Measurements from ENCODE around the gene MMP25. TPM values are rescaled to one million over a fixed set of nuclear protein-coding genes. Genes with fewer than 3 reads are reported as not detected.

MMP25 gene
- polyA plus RNA-seq (2013, experiment 1 of 2) = 1.5 TPM
- polyA plus RNA-seq (2013, experiment 2 of 2) = 0.76 TPM

- no peak within 1 kb of the TSS for H3K27ac ChIP-seq (ENCODE audit: low read depth, low read length, severe bottlenecking)
Measured at GRCh38 chr16:3045758-3046640, at the start of gene MMP25. TSS of gene MMP25 (plus strand) at chr16:3046561. CDS start at chr16:3046918, 357 bp downstream.

GRCh38 chr16:2999929-3000328 is 46.4 kb upstream of the MMP25 start:
- 93 to 96% methylated on average over 5 to 6 of the region's 6 CpGs for WGBS, 2 experiments (ENCODE audit: insufficient coverage in 2 of 2)
- Histone ChIP-seq H3K36me3 (ENCODE audit: control insufficient read depth, insufficient read depth, low read length) (no peaks in the 10 kb centered on the region), H3K4me1 (ENCODE audit: control insufficient read depth, insufficient read depth, low read length, poor library complexity, severe bottlenecking) (no peaks in the 10 kb centered on the region), H3K9me3 (ENCODE audit: control insufficient read depth, low read length) (no peaks in the 10 kb centered on the region), H3K27ac (ENCODE audit: low read depth, low read length, severe bottlenecking) (no peak overlapping the region), H3K4me3 (ENCODE audit: extremely low read depth, insufficient read depth, low read length, poor library complexity, severe bottlenecking) (no peak overlapping the region)

More at GRCh38 chr16:3045758-3046640, at the start of gene MMP25:
- H3K36me3 ChIP-seq (ENCODE audit: control insufficient read depth, insufficient read depth, low read length) = no peaks in the 10 kb centered on the region
- no peaks in the 10 kb centered on the region for H3K4me1 ChIP-seq (ENCODE audit: control insufficient read depth, insufficient read depth, low read length, poor library complexity, severe bottlenecking)
- peak within 1 kb of the TSS; percentile 51 for H3K4me3 ChIP-seq (ENCODE audit: extremely low read depth, insufficient read depth, low read length, poor library complexity, severe bottlenecking)
- WGBS, 2 experiments (ENCODE audit: insufficient coverage in 2 of 2) = 0% methylated on average over 52 to 69 of the region's 86 CpGs
- H3K9me3 ChIP-seq (ENCODE audit: control insufficient read depth, low read length) = no peaks in the 10 kb centered on the region

- 67 to 90% methylated on average over 1 to 2 of the region's 4 CpGs for WGBS, 2 experiments (ENCODE audit: insufficient coverage in 2 of 2)
- Histone ChIP-seq H3K4me3 (ENCODE audit: extremely low read depth, insufficient read depth, low read length, poor library complexity, severe bottlenecking) (no peak overlapping the region), H3K36me3 (ENCODE audit: control insufficient read depth, insufficient read depth, low read length) (no peaks in the 10 kb centered on the region)
Measured at GRCh38 chr16:3000540-3000939, 45.8 kb upstream of the MMP25 start.

GRCh38 chr16:3001316-3001715 is 45.0 kb upstream of the MMP25 start:
- H3K9me3 ChIP-seq (ENCODE audit: control insufficient read depth, low read length) = no peaks in the 10 kb centered on the region
- H3K4me3 ChIP-seq (ENCODE audit: extremely low read depth, insufficient read depth, low read length, poor library complexity, severe bottlenecking) = no peak overlapping the region
- H3K27ac ChIP-seq (ENCODE audit: low read depth, low read length, severe bottlenecking) = no peak overlapping the region
- 78 to 85% methylated on average over 7 to 8 of the region's 12 CpGs for WGBS, 2 experiments (ENCODE audit: insufficient coverage in 2 of 2)
- no peaks in the 10 kb centered on the region for H3K4me1 ChIP-seq (ENCODE audit: control insufficient read depth, insufficient read depth, low read length, poor library complexity, severe bottlenecking)
- H3K36me3 ChIP-seq (ENCODE audit: control insufficient read depth, insufficient read depth, low read length) = no peaks in the 10 kb centered on the region

More at GRCh38 chr16:3000540-3000939, 45.8 kb upstream of the MMP25 start:
- H3K4me1 ChIP-seq (ENCODE audit: control insufficient read depth, insufficient read depth, low read length, poor library complexity, severe bottlenecking) = no peaks in the 10 kb centered on the region
- no peak overlapping the region for H3K27ac ChIP-seq (ENCODE audit: low read depth, low read length, severe bottlenecking)
- H3K9me3 ChIP-seq (ENCODE audit: control insufficient read depth, low read length) = no peaks in the 10 kb centered on the region

- H3K4me1 ChIP-seq (ENCODE audit: control insufficient read depth, insufficient read depth, low read length, poor library complexity, severe bottlenecking) = peaks cover 18% of the 10 kb centered on the region
- 6 to 7% methylated on average over 38 to 43 of the region's 58 CpGs for WGBS, 2 experiments (ENCODE audit: insufficient coverage in 2 of 2)
- no peaks in the 10 kb centered on the region for H3K9me3 ChIP-seq (ENCODE audit: control insufficient read depth, low read length)
- H3K36me3 ChIP-seq (ENCODE audit: control insufficient read depth, insufficient read depth, low read length) = no peaks in the 10 kb centered on the region
- H3K27ac ChIP-seq (ENCODE audit: low read depth, low read length, severe bottlenecking) = no peak overlapping the region
- H3K4me3 ChIP-seq (ENCODE audit: extremely low read depth, insufficient read depth, low read length, poor library complexity, severe bottlenecking) = no peak overlapping the region
Measured at GRCh38 chr16:3003582-3004270, 42.6 kb upstream of the MMP25 start.

GRCh38 chr16:3004319-3004718 is 42.0 kb upstream of the MMP25 start:
- Histone ChIP-seq H3K4me1 (ENCODE audit: control insufficient read depth, insufficient read depth, low read length, poor library complexity, severe bottlenecking) (peaks cover 20% of the 10 kb centered on the region), H3K9me3 (ENCODE audit: control insufficient read depth, low read length) (no peaks in the 10 kb centered on the region), H3K4me3 (ENCODE audit: extremely low read depth, insufficient read depth, low read length, poor library complexity, severe bottlenecking) (no peak overlapping the region), H3K36me3 (ENCODE audit: control insufficient read depth, insufficient read depth, low read length) (no peaks in the 10 kb centered on the region), H3K27ac (ENCODE audit: low read depth, low read length, severe bottlenecking) (no peak overlapping the region)
- WGBS, 2 experiments (ENCODE audit: insufficient coverage in 2 of 2) = 0 to 1% methylated on average over 37 to 60 of the region's 67 CpGs

- Histone ChIP-seq H3K27ac (ENCODE audit: low read depth, low read length, severe bottlenecking) (no peak overlapping the region), H3K4me3 (ENCODE audit: extremely low read depth, insufficient read depth, low read length, poor library complexity, severe bottlenecking) (peak overlapping the region; percentile 18), H3K9me3 (ENCODE audit: control insufficient read depth, low read length) (no peaks in the 10 kb centered on the region), H3K36me3 (ENCODE audit: control insufficient read depth, insufficient read depth, low read length) (no peaks in the 10 kb centered on the region), H3K4me1 (ENCODE audit: control insufficient read depth, insufficient read depth, low read length, poor library complexity, severe bottlenecking) (peaks cover 25% of the 10 kb centered on the region)
- WGBS, 2 experiments (ENCODE audit: insufficient coverage in 2 of 2) = 3 to 6% methylated on average over 12 to 20 of the region's 25 CpGs
Measured at GRCh38 chr16:3004781-3005284, 41.5 kb upstream of the MMP25 start.

- H3K9me3 ChIP-seq (ENCODE audit: control insufficient read depth, low read length) = no peaks in the 10 kb centered on the region
- no peaks in the 10 kb centered on the region for H3K36me3 ChIP-seq (ENCODE audit: control insufficient read depth, insufficient read depth, low read length)
- H3K4me1 ChIP-seq (ENCODE audit: control insufficient read depth, insufficient read depth, low read length, poor library complexity, severe bottlenecking) = peaks cover 31% of the 10 kb centered on the region
- H3K27ac ChIP-seq (ENCODE audit: low read depth, low read length, severe bottlenecking) = no peak overlapping the region
- WGBS, 2 experiments (ENCODE audit: insufficient coverage in 2 of 2) = 60% methylated on average over 12 to 13 of the region's 13 CpGs
- no peak overlapping the region for H3K4me3 ChIP-seq (ENCODE audit: extremely low read depth, insufficient read depth, low read length, poor library complexity, severe bottlenecking)
Measured at GRCh38 chr16:3007059-3007956, 39.1 kb upstream of the MMP25 start.

GRCh38 chr16:3007957-3008689 is 38.2 kb upstream of the MMP25 start:
- H3K9me3 ChIP-seq (ENCODE audit: control insufficient read depth, low read length) = no peaks in the 10 kb centered on the region
- H3K36me3 ChIP-seq (ENCODE audit: control insufficient read depth, insufficient read depth, low read length) = no peaks in the 10 kb centered on the region
- H3K4me3 ChIP-seq (ENCODE audit: extremely low read depth, insufficient read depth, low read length, poor library complexity, severe bottlenecking) = no peak overlapping the region
- H3K4me1 ChIP-seq (ENCODE audit: control insufficient read depth, insufficient read depth, low read length, poor library complexity, severe bottlenecking) = peaks cover 38% of the 10 kb centered on the region
- 13 to 22% methylated on average over 10 to 11 of the region's 17 CpGs for WGBS, 2 experiments (ENCODE audit: insufficient coverage in 2 of 2)
- H3K27ac ChIP-seq (ENCODE audit: low read depth, low read length, severe bottlenecking) = no peak overlapping the region

Data from mesodermal cell (in vitro differentiated cells).